A549 treated with CORT108297 at 1 μM for 4 hours (cell line): ENCODE data around the gene LGALS1. TPM values are rescaled to one million over a fixed set of nuclear protein-coding genes. Genes with fewer than 3 reads are reported as not detected.

ENCODE experiments used
- total RNA-seq: library from RNA; stranded (reverse); fragments of 200-300 nt; extraction: Qiagen RNA extraction; gene quantifications from 5 replicates; pipeline ENCODE4 v1.2.3, GENCODE V29; 2022

The LGALS1 gene
- 1,348 to 1,402 TPM (median 1,371 TPM) in 5 replicates for total RNA-seq

GRCh38 chr22:37674951-37675929 is at the start of gene LGALS1:
Gene LGALS1 (plus strand): TSS chr22:37675636. CDS start chr22:37675703, 67 bp downstream.

GRCh38 chr22:37639070-37639760 is 36.2 kb upstream of the LGALS1 start, which contains the start of gene SH3BP1:
Gene SH3BP1 (plus strand): TSS chr22:37639669. CDS start chr22:37639788, 119 bp downstream.

DNA sequence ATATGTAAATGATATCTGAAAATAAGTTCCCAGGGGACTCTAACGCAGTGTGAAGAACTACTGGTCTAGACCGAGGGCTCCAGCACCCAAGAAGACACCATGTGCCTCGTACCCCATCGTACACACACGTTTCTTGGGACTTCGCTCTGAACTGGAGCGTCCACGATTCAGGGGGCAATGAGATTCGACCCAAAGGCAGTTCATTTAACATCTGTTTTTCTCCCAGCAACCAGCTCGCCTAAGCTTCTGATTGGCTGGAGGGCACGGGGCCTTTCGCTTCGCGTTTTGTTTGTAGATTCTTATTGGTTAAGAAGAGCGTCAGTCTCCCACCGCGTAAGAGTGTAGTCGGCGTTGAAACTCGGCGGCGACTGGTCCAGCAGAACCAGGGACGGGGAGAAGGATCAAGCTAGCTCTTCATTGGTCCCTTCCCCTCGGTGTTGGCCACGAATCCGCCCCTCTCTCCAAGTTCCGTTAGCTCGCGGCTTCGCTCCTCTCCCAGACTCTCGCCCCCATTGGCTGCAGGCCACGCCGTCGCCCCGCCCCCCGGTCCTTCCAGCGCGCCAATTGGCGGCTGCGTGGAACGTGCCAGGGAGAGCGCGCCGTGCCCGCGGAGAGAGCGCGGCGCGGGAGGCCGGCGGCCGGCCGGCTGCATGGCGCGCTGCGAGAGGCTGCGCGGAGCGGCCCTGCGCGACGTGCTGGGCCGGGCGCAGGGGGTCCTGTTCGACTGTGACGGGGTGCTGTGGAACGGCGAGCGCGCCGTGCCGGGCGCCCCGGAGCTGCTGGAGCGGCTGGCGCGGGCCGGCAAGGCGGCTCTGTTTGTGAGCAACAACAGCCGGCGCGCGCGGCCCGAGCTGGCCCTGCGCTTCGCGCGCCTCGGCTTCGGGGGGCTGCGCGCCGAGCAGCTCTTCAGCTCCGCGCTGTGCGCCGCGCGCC is 17.0 kb upstream of the LGALS1 start, which contains the start of gene PDXP:
Gene PDXP, plus strand, starts transcription at position 591 of the 933 bp plus-strand sequence. Its CDS starts 60 bp downstream, at position 651.

DNA sequence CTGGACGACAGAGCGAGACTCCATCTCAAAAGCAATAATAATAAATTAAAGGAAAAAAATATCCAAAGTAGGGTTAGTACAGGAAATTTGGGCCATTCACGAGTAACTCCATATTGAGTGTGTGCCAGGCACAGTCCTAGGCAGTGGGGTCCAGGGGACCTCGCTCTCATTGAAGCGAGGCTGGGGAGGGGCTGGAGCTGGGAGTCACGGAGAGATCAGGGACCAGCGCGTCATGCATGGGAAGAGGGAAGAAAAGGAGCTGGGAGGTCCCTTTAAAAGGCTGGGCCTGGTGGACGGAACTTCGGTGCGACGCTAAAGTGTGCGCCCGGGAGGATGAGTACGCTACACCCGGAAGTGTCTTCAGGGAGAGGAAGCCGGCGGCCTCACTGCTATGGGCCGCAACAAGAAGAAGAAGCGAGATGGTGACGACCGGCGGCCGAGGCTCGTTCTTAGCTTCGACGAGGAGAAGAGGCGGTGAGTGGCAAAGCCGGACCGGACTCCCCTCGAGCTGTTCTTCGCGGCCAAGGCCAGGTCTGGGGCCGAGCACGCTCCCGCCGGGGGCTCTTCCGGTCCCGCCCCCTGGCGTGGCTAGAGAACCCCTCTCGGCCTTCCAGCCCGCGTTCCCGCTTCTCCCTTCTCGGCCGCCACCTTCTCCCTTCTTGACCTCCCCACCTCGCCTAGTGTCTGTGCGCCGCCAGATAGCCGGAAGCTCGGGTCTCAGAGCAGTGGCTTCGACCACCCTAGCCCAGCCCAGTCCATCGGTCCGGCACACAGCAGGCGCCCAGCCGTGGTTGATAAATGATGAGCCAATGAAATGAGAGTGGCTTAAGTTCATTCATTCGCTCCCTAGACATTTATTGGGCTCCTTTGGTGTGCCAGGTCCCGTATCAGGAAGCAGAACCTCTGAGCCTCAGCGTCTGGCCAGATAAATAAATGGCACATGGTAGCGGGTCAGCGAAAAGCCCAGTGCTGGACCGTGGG is 10.9 kb downstream of the LGALS1 start, which contains the start of gene NOL12:
Gene NOL12, plus strand, starts transcription at position 342 of the 981 bp plus-strand sequence. Its CDS starts 50 bp downstream, at position 392.

GRCh38 chr22:37696657-37697537 is 21.5 kb downstream of the LGALS1 start, which contains the start of gene TRIOBP:
Gene TRIOBP (plus strand): TSS chr22:37697048. CDS start chr22:37701366, 4,318 bp downstream.

Other genes starting within 250 kb of the LGALS1 start
- 5.8 to 10.1 TPM (median 9.8 TPM) in 5 replicates for gene ELFN2, start 248.2 kb upstream of the LGALS1 start, total RNA-seq
- 1.4 to 3.5 TPM (median 2.5 TPM) in 5 replicates for gene MFNG, start 189.3 kb upstream of the LGALS1 start, total RNA-seq
- gene CARD10, start 156.2 kb upstream of the LGALS1 start, total RNA-seq = 25.1 to 38.6 TPM (median 38.4 TPM) in 5 replicates
- gene CDC42EP1, start 115.2 kb upstream of the LGALS1 start, total RNA-seq = 27.1 to 39.3 TPM (median 37.1 TPM) in 5 replicates
- gene LGALS2, start 95.5 kb upstream of the LGALS1 start, total RNA-seq = 0.20 to 0.37 TPM in 2 of 5 replicates, not detected in the others
- 17.3 to 25.3 TPM (median 23.4 TPM) in 5 replicates for gene GGA1, start 66.8 kb upstream of the LGALS1 start, total RNA-seq
- gene SH3BP1, start 36.0 kb upstream of the LGALS1 start, total RNA-seq = 1.3 to 2.6 TPM (median 2.2 TPM) in 5 replicates
- 13.6 to 20.2 TPM (median 18.7 TPM) in 5 replicates for gene PDXP, start 16.9 kb upstream of the LGALS1 start, total RNA-seq
- gene NOL12, start 10.7 kb downstream of the LGALS1 start, total RNA-seq = 25.2 to 29.2 TPM (median 27.7 TPM) in 5 replicates
- gene TRIOBP, start 21.4 kb downstream of the LGALS1 start, total RNA-seq = 23.0 to 37.4 TPM (median 35.1 TPM) in 5 replicates
- 2.6 to 3.6 TPM (median 2.7 TPM) in 5 replicates for gene GCAT, start 132.3 kb downstream of the LGALS1 start, total RNA-seq
- not detected in 5 replicates for gene GALR3, start 147.7 kb downstream of the LGALS1 start, total RNA-seq
- gene ANKRD54, start 168.7 kb downstream of the LGALS1 start, total RNA-seq = 19.0 to 26.7 TPM (median 23.9 TPM) in 5 replicates
- 272 to 291 TPM (median 283 TPM) in 5 replicates for gene EIF3L, start 173.8 kb downstream of the LGALS1 start, total RNA-seq
- 15.4 to 21.0 TPM (median 18.3 TPM) in 5 replicates for gene MICALL1, start 230.7 kb downstream of the LGALS1 start, total RNA-seq